Stimulated activated effector memory CD8-positive, alpha-beta T cell treated with anti-CD3 and anti-CD28 coated beads, Interleukin-12 subunit alpha, Interleukin-12 subunit beta, amount 100 ng/mL, for 72 hours (primary cell): Measurements from ENCODE around the gene NELL2.
"Not testable (repeated sequence)": the region's sequence is repeated elsewhere in the genome, so short reads cannot be mapped to it uniquely, and the experiment has no call there.

ENCODE experiments used
- ATAC-seq: fragments of 150-1000 bp; cut with Tn5 transposase; 2 replicates; pipeline ENCODE4 v1.10.0; 2021
- DNase-seq, 2 donors: peaks; one replicate each; pipeline ENCODE4 v3.0.0; 2021 to 2022; ENCODE audit warnings: low spot score in 2 of 2
- H3K27ac Mint-ChIP-seq: one replicate; pipeline ENCODE4 v1.8.0; 2022; ENCODE audit warnings: mild to moderate bottlenecking, mixed read lengths
- H3K36me3 Mint-ChIP-seq: one replicate; pipeline ENCODE4 v1.8.0; 2022; ENCODE audit warnings: mild to moderate bottlenecking, mixed read lengths
- H3K4me1 Mint-ChIP-seq: one replicate; pipeline ENCODE4 v1.8.0; 2022; ENCODE audit warnings: mixed read lengths
- H3K4me3 Mint-ChIP-seq: one replicate; pipeline ENCODE4 v1.8.0; 2022; ENCODE audit warnings: mild to moderate bottlenecking, mixed read lengths
- H3K9me3 Mint-ChIP-seq: one replicate; pipeline ENCODE4 v1.8.0; 2022; ENCODE audit warnings: mixed read lengths

The NELL2 gene

DNA sequence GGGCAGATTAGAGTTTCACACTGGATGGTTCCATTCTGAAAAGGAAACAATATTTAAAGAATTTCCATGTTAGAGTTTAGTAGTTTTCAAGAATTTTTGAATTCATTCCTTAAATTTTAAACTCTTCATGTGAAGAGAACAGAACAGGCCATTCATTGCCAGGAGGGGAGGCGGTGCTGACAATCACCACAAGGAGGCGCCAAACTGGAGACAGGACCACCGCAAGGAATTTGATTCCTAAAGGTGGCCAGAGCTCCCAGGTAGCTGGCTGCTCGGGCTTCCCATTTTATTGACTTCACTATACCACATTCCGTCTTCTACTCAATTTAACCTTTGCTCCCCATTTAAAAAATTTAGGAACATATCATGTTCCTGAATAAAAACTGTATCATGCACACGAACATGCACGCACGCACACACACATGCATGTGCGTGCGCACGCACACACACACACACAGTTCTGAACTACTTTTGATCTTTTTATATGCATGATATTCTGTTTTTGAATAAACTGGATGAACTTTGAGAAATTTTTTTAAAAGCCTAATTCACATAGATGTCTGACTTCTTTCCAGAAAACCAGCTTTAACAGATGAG is 101.2 kb downstream of the NELL2 start:
- DNase-seq, result peak; percentile 56 to 71
- H3K36me3 Mint-ChIP-seq, result peaks cover 34% of the 10 kb centered on the region
- no peaks in the 10 kb centered on the region for H3K9me3 Mint-ChIP-seq
- no peak overlapping the region for H3K27ac Mint-ChIP-seq
- ATAC-seq, result no peak
- no peaks in the 10 kb centered on the region for H3K4me1 Mint-ChIP-seq
- no peak overlapping the region for H3K4me3 Mint-ChIP-seq

DNA sequence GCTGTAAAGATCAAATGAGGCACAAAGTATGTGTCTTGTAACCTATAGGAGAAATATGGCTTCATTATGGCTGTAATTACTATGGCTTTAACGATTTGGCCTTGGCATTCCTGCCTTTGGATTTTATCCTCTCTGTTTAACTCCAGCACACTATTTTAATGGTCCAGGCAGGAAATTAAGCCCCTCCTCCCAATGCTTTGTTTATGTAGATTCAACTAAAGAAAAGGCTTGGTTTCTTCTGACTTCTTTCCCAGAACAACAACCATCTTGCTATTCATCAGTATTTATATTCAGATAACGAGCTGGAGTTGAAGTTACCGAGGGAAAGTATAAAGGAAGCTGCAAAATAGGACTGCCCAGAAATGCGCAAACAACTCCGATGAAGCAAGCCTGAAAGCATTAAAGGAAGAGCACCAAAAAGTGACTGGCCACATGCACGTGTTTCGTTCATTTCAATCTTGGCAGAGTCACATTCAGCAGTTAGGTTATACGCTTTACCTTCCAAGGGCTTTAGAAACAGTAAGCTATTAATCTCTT is 104.6 kb downstream of the NELL2 start:
- DNase-seq, result no peak
- no peaks in the 10 kb centered on the region for H3K9me3 Mint-ChIP-seq

DNA sequence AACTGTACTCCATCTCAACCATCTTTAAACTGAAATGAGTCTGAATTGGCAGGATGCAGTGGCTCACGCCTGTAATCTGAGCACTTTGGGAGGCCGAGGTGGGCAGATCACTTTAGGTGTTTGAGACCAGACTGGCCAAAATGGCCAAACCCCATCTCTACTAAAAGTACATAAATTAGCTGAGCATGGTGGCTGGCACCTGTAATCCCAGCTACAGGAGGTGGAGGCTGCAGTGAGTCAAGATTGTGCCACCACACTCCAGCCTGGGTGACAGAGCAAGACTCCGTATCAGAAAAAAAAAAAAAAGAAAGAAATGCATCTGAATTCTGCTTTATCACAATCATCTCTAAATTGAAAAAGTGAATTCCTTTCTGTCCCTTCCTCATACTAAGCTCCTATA is 110.3 kb downstream of the NELL2 start:
- Mint-ChIP-seq H3K4me1 (no peaks in the 10 kb centered on the region), H3K27ac (no peak overlapping the region), H3K36me3 (peaks cover 11% of the 10 kb centered on the region), H3K4me3 (no peak overlapping the region), H3K9me3 (no peaks in the 10 kb centered on the region)
- no peak for DNase-seq
- ATAC-seq, result no peak

More for the DNA sequence above, 104.6 kb downstream of the NELL2 start:
- no peak overlapping the region for H3K4me3 Mint-ChIP-seq
- H3K27ac Mint-ChIP-seq, result no peak overlapping the region
- H3K4me1 Mint-ChIP-seq, result no peaks in the 10 kb centered on the region
- peaks cover 34% of the 10 kb centered on the region for H3K36me3 Mint-ChIP-seq
- no peak for ATAC-seq

DNA sequence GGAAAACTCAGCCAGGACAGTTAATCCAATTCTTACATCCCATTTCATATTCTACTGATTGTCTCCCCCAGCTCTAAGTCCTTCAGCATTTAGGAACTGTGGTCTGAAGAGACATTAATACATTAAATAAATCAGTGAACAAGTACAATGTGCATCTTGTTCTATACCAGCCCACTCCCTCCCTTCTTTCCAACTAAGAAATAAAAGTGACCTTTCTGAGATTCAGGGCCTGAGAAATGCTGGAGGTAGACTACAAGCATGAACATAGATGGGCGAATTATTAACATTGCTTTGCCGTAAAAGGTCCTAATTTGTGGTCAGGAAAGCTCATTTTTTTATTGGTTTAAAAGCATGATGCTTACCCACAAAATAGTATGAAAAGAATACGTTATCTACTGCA is 113.1 kb downstream of the NELL2 start:
- H3K4me1 Mint-ChIP-seq, result no peaks in the 10 kb centered on the region
- H3K27ac Mint-ChIP-seq, result no peak overlapping the region
- DNase-seq, result no peak
- H3K36me3 Mint-ChIP-seq, result peaks cover 5% of the 10 kb centered on the region
- no peak for ATAC-seq
- no peaks in the 10 kb centered on the region for H3K9me3 Mint-ChIP-seq
- no peak overlapping the region for H3K4me3 Mint-ChIP-seq

DNA sequence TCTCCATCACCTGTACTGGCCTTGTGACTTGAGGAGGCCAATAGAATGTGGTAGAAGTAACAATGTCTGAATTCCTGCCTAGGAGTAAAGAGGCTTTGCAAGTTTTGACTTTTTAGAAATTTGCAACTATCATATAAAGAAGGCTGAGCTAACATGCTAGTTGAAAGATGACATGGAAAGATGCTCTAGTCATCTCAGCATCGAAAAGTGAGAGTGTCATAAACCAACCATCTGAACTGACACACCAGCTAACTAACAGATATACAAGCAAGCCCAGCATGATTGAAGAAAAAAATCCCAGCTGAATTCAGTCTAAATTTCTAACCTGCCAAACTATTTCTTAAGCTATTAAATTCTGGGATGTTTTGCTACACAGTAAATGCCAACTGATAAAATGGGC is 116.8 kb downstream of the NELL2 start:
- ATAC-seq, result peak; percentile 75
- no peak overlapping the region for H3K27ac Mint-ChIP-seq

DNA sequence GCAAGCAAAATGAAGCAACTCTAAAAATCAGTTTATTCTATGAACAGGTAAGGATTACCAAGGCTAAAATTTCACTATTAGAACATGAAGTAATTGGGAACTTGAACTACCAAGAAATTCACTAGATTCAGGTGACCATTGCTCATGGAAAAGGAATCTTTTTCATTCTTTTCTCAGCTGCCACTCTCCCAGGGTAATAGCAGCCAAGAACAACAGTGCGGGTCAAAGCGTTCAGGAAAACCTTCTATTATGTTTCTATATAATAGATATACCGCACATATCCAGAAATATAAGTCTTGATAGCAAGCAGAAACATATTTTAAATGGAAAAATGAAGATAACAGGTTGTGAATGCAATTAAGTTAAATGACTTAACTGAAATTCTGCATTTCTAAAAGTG is 125.6 kb downstream of the NELL2 start:
- DNase-seq (no peak), ATAC-seq (no peak)
- Mint-ChIP-seq H3K36me3 (peaks cover 6% of the 10 kb centered on the region), H3K9me3 (no peaks in the 10 kb centered on the region), H3K4me1 (no peaks in the 10 kb centered on the region), H3K4me3 (no peak overlapping the region), H3K27ac (no peak overlapping the region)

More for the DNA sequence above, 116.8 kb downstream of the NELL2 start:
- H3K4me3 Mint-ChIP-seq, result no peak overlapping the region
- peaks cover 5% of the 10 kb centered on the region for H3K36me3 Mint-ChIP-seq
- H3K9me3 Mint-ChIP-seq, result no peaks in the 10 kb centered on the region
- H3K4me1 Mint-ChIP-seq, result no peaks in the 10 kb centered on the region
- DNase-seq, result no peak

DNA sequence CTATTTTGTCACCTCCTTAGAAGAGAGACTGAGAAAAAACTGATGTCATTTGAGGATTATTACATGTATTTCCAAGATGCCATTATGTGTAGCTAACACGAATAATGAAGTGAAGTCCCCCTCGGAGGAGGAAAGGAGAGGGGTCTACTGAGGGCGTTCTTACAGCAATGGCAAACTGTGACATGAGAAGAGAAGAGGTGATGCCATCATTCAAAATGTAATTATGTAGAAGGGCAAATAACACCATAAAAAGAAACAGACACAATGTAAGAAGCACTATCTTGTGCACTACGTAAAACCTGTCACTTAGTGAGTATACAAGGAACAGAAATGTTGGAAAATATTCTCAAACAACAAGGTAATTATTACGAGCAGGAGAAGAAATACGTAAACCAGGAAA is 126.5 kb downstream of the NELL2 start:
- no peaks in the 10 kb centered on the region for H3K4me1 Mint-ChIP-seq
- H3K27ac Mint-ChIP-seq, result no peak overlapping the region
- H3K36me3 Mint-ChIP-seq, result peaks cover 6% of the 10 kb centered on the region

DNA sequence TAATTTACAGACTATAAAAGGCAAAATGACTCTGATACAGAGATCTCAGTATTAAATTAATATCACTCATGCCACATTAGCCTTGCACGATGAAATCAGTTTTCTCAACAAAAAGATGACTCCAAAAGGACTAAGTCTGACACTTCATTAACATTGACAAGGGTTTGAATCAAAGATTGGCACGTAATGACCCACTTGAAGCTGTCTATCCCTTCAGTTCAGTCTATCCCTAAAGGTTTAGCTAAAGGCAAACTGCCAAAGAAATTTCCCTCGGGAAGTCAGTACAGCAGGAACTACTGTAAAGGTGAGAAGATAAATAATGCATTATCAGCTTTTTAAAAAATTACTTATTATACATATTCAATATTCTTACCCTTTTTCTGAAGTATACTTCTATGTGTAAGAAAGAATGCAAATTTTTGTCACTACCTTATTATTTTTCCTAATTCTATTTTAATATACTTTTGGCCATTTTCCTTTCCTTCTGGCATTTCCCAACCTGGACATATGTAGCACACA is 127.1 kb downstream of the NELL2 start:
- ATAC-seq (no peak), DNase-seq (no peak)
- Mint-ChIP-seq H3K4me1 (no peaks in the 10 kb centered on the region), H3K27ac (no peak overlapping the region), H3K9me3 (no peaks in the 10 kb centered on the region), H3K36me3 (peaks cover 6% of the 10 kb centered on the region), H3K4me3 (no peak overlapping the region)

More for the DNA sequence above, 126.5 kb downstream of the NELL2 start:
- no peak for DNase-seq
- Mint-ChIP-seq H3K4me3 (no peak overlapping the region), H3K9me3 (no peaks in the 10 kb centered on the region)
- ATAC-seq, result no peak

DNA sequence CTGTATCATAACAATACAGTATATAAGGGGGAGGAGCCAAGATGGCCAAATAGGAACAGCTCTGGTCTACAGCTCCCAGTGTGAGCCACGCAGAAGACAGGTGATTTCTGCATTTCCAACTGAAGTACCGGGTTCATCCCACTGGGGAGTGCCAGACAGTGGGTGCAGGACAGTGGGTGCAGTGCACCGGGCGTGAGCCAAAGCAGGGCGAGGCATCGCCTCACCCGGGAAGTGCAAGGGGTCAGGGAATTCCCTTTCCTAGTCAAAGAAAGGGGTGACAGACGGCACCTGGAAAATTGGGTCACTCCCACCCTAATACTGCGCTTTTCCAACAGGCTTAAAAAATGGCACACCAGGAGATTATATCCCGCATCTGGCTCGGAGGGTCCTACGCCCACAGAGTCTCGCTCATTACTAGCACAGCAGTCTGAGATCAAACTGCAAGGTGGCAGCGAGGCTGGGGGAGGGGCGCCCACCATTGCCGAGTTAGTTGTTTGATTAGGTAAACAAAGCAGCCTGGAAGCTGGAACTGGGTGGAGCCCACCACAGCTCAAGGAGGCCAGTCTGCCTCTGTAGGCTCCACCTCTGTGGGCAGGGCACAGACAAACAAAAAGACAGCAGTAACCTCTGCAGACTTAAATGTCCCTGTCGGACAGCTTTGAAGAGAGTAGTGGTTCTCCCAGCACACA is 134.7 kb downstream of the NELL2 start:
- not testable (repeated sequence) for ATAC-seq, H3K27ac Mint-ChIP-seq, H3K36me3 Mint-ChIP-seq, H3K4me3 Mint-ChIP-seq, H3K4me1 Mint-ChIP-seq, DNase-seq
- H3K9me3 Mint-ChIP-seq, result peaks cover 10% of the 10 kb centered on the region

DNA sequence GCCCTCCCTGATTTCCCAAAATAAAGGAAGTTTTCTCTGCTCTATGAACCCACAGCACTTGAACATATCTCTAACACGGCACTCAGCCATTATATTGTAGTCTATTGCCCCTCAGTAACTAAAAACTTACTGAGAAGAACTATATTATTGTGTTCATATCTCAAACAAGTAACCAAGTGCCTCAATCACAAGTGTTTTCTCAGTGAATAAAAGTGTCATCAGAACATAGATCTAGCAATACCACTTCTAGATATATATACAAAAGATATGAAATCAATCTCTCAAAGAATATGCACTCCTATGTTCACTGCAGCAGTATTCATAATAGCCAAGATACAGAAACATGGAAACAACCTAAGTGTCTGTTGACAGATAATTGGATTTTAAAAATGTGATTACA is 138.1 kb downstream of the NELL2 start:
- no peak for DNase-seq
- no peak overlapping the region for H3K27ac Mint-ChIP-seq
- H3K4me1 Mint-ChIP-seq, result no peaks in the 10 kb centered on the region
- no peak overlapping the region for H3K4me3 Mint-ChIP-seq
- no peak for ATAC-seq
- peaks cover 13% of the 10 kb centered on the region for H3K9me3 Mint-ChIP-seq
- H3K36me3 Mint-ChIP-seq, result peaks cover 5% of the 10 kb centered on the region

DNA sequence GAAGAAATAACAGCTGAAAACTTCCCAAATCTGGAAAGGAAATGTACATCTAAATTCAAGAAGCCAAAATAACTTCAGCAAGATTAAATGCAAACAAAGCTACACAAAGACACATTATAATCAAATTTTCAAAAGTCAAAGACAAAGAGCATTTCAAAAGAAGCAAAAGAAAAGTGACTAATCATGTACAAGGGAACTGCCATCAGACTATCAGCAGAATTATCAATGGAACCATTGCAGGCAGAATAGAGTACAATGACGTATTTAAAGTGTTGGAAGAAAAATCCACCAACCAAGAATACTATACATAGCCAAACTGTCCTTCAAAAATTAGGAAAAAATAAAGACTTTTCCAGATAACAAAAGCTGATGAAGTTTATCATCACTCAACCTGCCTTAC is 147.5 kb downstream of the NELL2 start:
- Mint-ChIP-seq H3K4me1 (no peaks in the 10 kb centered on the region), H3K27ac (no peak overlapping the region)
- no peak for ATAC-seq

DNA sequence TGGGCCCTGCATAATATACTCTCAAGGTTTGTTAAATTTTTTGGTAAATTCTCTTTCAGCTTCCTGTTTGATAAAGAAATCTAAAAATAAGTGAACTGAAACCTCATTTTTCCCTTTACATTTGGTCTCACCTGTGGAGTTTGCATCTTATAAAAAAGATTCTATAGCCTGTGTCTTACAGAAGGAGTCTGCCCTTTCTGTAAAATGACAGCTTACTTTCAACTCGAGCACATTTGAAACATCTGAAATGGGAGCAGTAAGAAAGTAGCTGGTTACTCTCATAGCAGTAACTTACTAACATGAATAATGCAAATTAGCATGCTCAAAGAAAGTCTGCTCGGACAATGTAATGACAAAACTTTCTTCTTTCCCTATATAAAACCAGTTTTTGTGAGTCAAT is 155.8 kb downstream of the NELL2 start:
- no peak for ATAC-seq
- H3K4me3 Mint-ChIP-seq, result no peak overlapping the region
- no peak overlapping the region for H3K27ac Mint-ChIP-seq
- no peaks in the 10 kb centered on the region for H3K4me1 Mint-ChIP-seq
- DNase-seq, result no peak
- no peaks in the 10 kb centered on the region for H3K36me3 Mint-ChIP-seq
- H3K9me3 Mint-ChIP-seq, result peaks cover 2% of the 10 kb centered on the region

More for the DNA sequence above, 147.5 kb downstream of the NELL2 start:
- H3K9me3 Mint-ChIP-seq, result peaks cover 24% of the 10 kb centered on the region
- no peaks in the 10 kb centered on the region for H3K36me3 Mint-ChIP-seq
- no peak for DNase-seq
- H3K4me3 Mint-ChIP-seq, result no peak overlapping the region

DNA sequence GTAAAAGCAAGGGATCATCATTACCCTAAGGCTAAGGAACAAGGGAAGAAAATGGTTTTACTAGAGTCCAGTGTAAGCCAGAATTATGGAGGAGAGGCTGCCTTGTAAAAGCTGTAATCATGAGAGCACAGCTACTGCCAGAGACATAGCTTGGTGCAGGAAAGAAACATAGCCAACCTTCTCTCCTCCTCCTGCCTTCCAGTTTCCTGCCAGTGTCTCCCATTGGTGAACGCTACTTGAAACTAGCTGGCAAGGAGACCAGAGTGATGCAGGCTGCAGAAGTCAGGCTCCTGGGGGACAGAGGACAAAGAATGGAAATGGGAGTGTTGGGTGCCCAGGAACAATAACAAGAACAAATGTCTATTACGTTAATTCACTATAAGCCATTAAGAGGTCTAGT is 158.5 kb downstream of the NELL2 start:
- Mint-ChIP-seq H3K36me3 (no peaks in the 10 kb centered on the region), H3K9me3 (no peaks in the 10 kb centered on the region), H3K27ac (no peak overlapping the region), H3K4me1 (no peaks in the 10 kb centered on the region), H3K4me3 (no peak overlapping the region)
- no peak for DNase-seq
- no peak for ATAC-seq

DNA sequence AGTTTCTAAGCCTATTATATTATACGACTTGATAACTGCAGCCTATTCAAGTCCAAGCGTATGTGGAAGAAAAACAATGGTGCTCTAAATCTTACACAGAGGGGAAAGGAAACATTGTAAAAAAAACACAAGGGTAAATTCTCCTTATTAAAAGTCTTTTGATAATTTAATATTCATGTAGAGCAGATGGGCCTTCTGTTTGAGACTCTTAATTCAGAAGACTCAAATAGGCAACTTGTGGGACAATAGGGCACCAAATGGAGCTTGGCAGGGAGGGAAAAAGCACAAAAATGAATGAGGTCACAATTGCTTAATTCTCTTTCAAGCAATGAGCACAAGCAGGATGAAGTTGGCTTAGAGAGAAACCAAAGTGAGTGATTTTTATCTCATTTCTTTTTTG is 159.4 kb downstream of the NELL2 start:
- Mint-ChIP-seq H3K9me3 (no peaks in the 10 kb centered on the region), H3K36me3 (no peaks in the 10 kb centered on the region), H3K4me1 (no peaks in the 10 kb centered on the region), H3K4me3 (no peak overlapping the region), H3K27ac (no peak overlapping the region)
- no peak for ATAC-seq
- no peak for DNase-seq

DNA sequence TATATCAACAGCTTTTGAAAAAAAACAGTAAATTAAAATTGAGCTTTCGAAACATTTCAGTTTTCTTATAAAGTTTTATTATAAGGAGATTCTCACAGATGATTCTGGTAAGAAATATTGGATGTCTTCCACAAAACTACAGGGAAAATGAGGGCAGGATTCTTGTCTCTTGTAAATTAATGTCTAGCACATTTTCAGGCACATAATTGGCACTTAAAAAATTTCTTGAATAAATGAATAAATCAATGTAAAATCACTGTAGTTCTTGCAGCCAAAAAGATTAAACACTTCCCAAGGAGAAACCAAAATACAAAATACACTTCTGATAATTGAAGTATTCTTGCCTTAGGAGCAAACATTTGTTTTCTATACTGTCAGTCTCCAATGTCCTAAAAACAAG is 164.4 kb downstream of the NELL2 start:
- Mint-ChIP-seq H3K4me1 (no peaks in the 10 kb centered on the region), H3K36me3 (peaks cover 4% of the 10 kb centered on the region), H3K27ac (no peak overlapping the region), H3K4me3 (no peak overlapping the region), H3K9me3 (no peaks in the 10 kb centered on the region)
- DNase-seq (no peak), ATAC-seq (no peak)

DNA sequence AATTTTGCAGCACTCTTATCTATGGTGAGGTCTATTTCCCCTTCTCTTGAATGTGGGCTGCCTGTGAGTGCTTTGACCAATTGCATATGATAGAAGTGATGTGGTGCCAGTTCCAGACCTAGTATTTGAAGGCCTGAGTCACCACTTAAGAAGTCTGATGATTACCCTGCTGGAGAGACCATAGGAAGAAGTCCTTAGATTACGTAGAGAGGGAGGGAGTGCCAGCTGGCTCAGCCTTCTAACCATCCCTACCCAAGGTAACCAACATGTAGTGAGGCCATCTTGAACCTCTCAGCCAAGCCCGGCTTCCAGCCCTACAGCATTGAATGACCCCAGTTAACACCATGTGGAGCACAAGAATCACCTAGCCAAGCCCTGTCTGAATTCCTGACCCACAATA is 166.9 kb downstream of the NELL2 start:
- ATAC-seq, result no peak
- DNase-seq, result no peak
- Mint-ChIP-seq H3K4me1 (no peaks in the 10 kb centered on the region), H3K27ac (no peak overlapping the region), H3K4me3 (no peak overlapping the region), H3K36me3 (peaks cover 4% of the 10 kb centered on the region), H3K9me3 (no peaks in the 10 kb centered on the region)
